PC-9 (cell line): ENCODE data around the gene ABCA8.

Experiments
- CTCF ChIP-seq: fragments of 200-600 bp; sonication (generic); conservative IDR thresholded peaks from 2 replicates; pipeline ENCODE4 v1.6.1; 2017; ENCODE audit warnings: mixed run types, antibody characterized with exemption, mild to moderate bottlenecking, moderate library complexity
- EZH2 ChIP-seq: fragments of 200-600 bp; sonication (generic); IDR thresholded peaks from 2 replicates; pipeline ENCODE4 v1.8.0; 2017; ENCODE audit warnings: antibody characterized with exemption, low read depth

- TF ChIP-seq CTCF, result no peak
- no peak for TF ChIP-seq EZH2
These were observed 86.5 kb downstream of the ABCA8 start for GRCh38 chr17:68868708-68869107.
